Measurements from ENCODE around the gene SERPINA5. TPM values are rescaled to one million over a fixed set of nuclear protein-coding genes. Genes with fewer than 3 reads are reported as not detected.

Gene SERPINA5
- total and polyA plus RNA-seq, 2 of the 8 experiments (the other 6 are each of a cell fraction or from before 2014, with no cell fraction given) = 1.8 to 1.9 TPM

DNA sequence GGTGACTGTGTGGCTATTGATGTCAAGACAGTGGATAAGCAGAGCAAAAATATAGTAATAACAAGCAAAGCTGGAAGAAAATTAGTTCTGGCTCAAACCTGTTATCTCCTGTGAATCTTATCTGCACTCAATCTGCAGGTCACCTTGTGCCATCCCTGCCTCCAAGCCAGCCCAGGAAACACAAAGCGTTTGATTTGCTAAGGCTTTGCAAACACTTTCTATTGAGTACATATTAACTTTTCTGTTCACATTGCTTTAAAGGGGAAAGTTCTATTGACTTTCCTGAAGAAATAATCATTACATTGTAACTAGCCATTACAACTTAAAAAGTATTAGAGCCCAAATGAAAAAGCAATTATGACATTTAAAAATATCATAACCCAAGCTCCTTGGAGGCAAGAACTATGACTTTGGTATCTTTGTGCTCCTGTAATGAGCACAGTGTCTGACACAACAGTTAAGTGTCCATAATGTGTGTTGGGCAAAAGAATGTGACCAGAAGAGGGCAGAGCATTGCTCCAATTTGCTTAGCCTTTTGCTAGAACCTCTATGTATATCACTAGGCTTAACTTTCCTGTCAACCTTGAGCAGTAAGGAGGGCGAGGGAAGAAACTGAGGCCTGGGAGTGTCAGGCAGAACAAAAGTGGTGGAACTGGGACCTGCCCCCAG lies 55.7 kb downstream of the SERPINA5 start:
- no peaks in the 10 kb centered on the region for H3K23me2 ChIP-seq (ENCODE audit: low read depth, low read length)
- no peak overlapping the region for H3K56ac ChIP-seq (replicated peaks; ENCODE audit: insufficient read length, low read depth, low read length)
- H3K79me2 ChIP-seq (ENCODE audit: control insufficient read depth in 1 of 2, insufficient read depth in 2 of 2, low read length in 2 of 2) = no peaks in the 10 kb centered on the region
- no peaks in the 10 kb centered on the region for H3K79me1 ChIP-seq (ENCODE audit: low read depth, low read length)
- TF ChIP-seq RAD21 (IDR thresholded peaks at IDR 0.05 in 1 of 2, conservative IDR thresholded peaks at IDR 0.05 in 1 of 2; ENCODE audit: low read depth in 2 of 2, low read length in 2 of 2) (peak; percentile 25 to 43), GTF2F1 (IDR thresholded peaks at IDR 0.05; ENCODE audit: borderline replicate concordance, low read depth, low read length) (no peak), CTCF (IDR thresholded peaks at IDR 0.05; ENCODE audit: control extremely low read depth in 1 of 3, insufficient read depth in 1 of 3, low read depth in 1 of 3, low read length in 3 of 3) (peak in 2 of 3 experiments; percentile 37 to 53; a peak in 3 of 4 replicates)
- H3K9ac ChIP-seq (replicated peaks in 1 of 4; ENCODE audit: extremely low read depth in 1 of 4, low read depth in 3 of 4, low read length in 3 of 4) = no peak overlapping the region
- H4K5ac ChIP-seq (ENCODE audit: insufficient read length, low read depth, low read length) = no peak overlapping the region
- H3K14ac ChIP-seq (ENCODE audit: insufficient read length) = no peak overlapping the region
- no peak overlapping the region for H3K27ac ChIP-seq (ENCODE audit: low read depth, low read length)
- H3K4me2 ChIP-seq (ENCODE audit: insufficient read depth in 1 of 2, low read depth in 2 of 2, low read length in 2 of 2) = no peak overlapping the region
- H3K4ac ChIP-seq (replicated peaks; ENCODE audit: insufficient read length, low read depth, low read length) = no peak overlapping the region
- no peaks in the 10 kb centered on the region for H3K4me1 ChIP-seq (replicated peaks in 1 of 4; ENCODE audit: control insufficient read depth in 3 of 4, insufficient read depth in 4 of 4, low read length in 3 of 4)
- ChIA-PET POLR2A (ENCODE audit: partially characterized antibody) (no interaction called here), CTCF (ENCODE audit: partially characterized antibody) (interaction anchor here (1.3 to 3.1 kb wide), 3 partner anchors 23 to 45 kb away, joined by 3 to 8 read pairs (median 4); no protein-coding TSS in a partner anchor)
- no peak overlapping the region for H2AK5ac ChIP-seq (ENCODE audit: low read depth, low read length)
- H3K27me3 ChIP-seq (replicated peaks in 1 of 4; ENCODE audit: control insufficient read depth in 3 of 4, extremely low read depth in 1 of 4, insufficient read depth in 3 of 4, low read length in 3 of 4) = no peaks in the 10 kb centered on the region
- H2BK120ac ChIP-seq (replicated peaks; ENCODE audit: low read depth, low read length) = no peak overlapping the region
- H2BK12ac ChIP-seq (ENCODE audit: low read depth, low read length) = no peak overlapping the region
- FAIRE-seq = no peak
- no peak overlapping the region for H4K8ac ChIP-seq (ENCODE audit: extremely low read depth, insufficient read depth, low read length)
- no peaks in the 10 kb centered on the region for H4K20me1 ChIP-seq (replicated peaks in 1 of 2; ENCODE audit: control insufficient read depth in 1 of 2, insufficient read depth in 2 of 2, low read length in 2 of 2)
- H3K18ac ChIP-seq (ENCODE audit: extremely low read depth, low read length) = no peak overlapping the region
- H2BK5ac ChIP-seq (ENCODE audit: low read depth, low read length) = no peak overlapping the region
- H3K36me3 ChIP-seq (ENCODE audit: control insufficient read depth in 2 of 4, insufficient read depth in 4 of 4, low read length in 3 of 4) = no peaks in the 10 kb centered on the region
- no peak overlapping the region for H2AFZ ChIP-seq (ENCODE audit: low read length)
- H4K91ac ChIP-seq (replicated peaks; ENCODE audit: insufficient read length, low read length) = no peak overlapping the region
- H3K4me3 ChIP-seq (ENCODE audit: extremely low read depth in 1 of 4, insufficient read depth in 2 of 4, low read depth in 3 of 4, low read length in 4 of 4) = no peak overlapping the region
- no peak overlapping the region for H3K23ac ChIP-seq (ENCODE audit: insufficient read length)
- H2BK20ac ChIP-seq (ENCODE audit: low read length) = no peak overlapping the region
- H3K9me3 ChIP-seq (ENCODE audit: insufficient read depth in 2 of 2, low read depth in 1 of 2, low read length in 1 of 2) = no peaks in the 10 kb centered on the region
- 85% methylated on average over 2 of the region's 2 CpGs; no CpG with 5 or more reads in 1 of the 2 experiments for WGBS, 2 experiments (ENCODE audit: extremely low coverage in 1 of 2, insufficient coverage in 1 of 2, insufficient read length in 1 of 2, insufficient replicate concordance in 2 of 2, low coverage in 1 of 2, low lambda C conversion rate in 2 of 2, missing lambda C conversion rate in 1 of 2)
- no peak for DNase-seq (ENCODE audit: low read depth in 1 of 2, low spot score in 2 of 2)
- no peak overlapping the region for H2BK15ac ChIP-seq (ENCODE audit: low read length)

Measured in H1 (cell line).